GM08714 (cell line): ENCODE results near the gene BPGM.

Experiments
- H3K4me3 ChIP-seq: fragments of 200-500 bp; sonication (Bioruptor generic); 2 replicates; pipeline ENCODE4 v1.5.1; 2014; ENCODE audit warnings: mild to moderate bottlenecking, low read length, inconsistent platforms
- ZNF274 ChIP-seq: IDR thresholded peaks from 2 replicates; pipeline ENCODE4 v1.6.1; 2012; ENCODE audit warnings: mild to moderate bottlenecking, low read depth, low read length

Gene BPGM

GRCh38 chr7:134693256-134693655, 46.6 kb downstream of the BPGM start:
- no peak for TF ChIP-seq ZNF274
- H3K4me3 ChIP-seq = no peak overlapping the region

- H3K4me3 ChIP-seq = no peak overlapping the region
- TF ChIP-seq ZNF274 = no peak
Measured at GRCh38 chr7:134694299-134694698, 47.6 kb downstream of the BPGM start.

- TF ChIP-seq ZNF274 = no peak
Measured at GRCh38 chr7:134694767-134695166, 48.1 kb downstream of the BPGM start.

GRCh38 chr7:134695321-134695860, 48.7 kb downstream of the BPGM start:
- no peak for TF ChIP-seq ZNF274
- no peak overlapping the region for H3K4me3 ChIP-seq

More at GRCh38 chr7:134694767-134695166, 48.1 kb downstream of the BPGM start:
- no peak overlapping the region for H3K4me3 ChIP-seq

GRCh38 chr7:134696261-134696660, 49.6 kb downstream of the BPGM start:
- TF ChIP-seq ZNF274 = no peak
- H3K4me3 ChIP-seq = no peak overlapping the region

GRCh38 chr7:134697205-134697886, 50.7 kb downstream of the BPGM start:
- no peak overlapping the region for H3K4me3 ChIP-seq
- TF ChIP-seq ZNF274 = no peak

- no peak overlapping the region for H3K4me3 ChIP-seq
- no peak for TF ChIP-seq ZNF274
Measured at GRCh38 chr7:134698481-134698880, 51.8 kb downstream of the BPGM start.

GRCh38 chr7:134699021-134699818, 52.6 kb downstream of the BPGM start:
- no peak for TF ChIP-seq ZNF274

GRCh38 chr7:134699899-134700298, 53.2 kb downstream of the BPGM start:
- H3K4me3 ChIP-seq = no peak overlapping the region
- no peak for TF ChIP-seq ZNF274

More at GRCh38 chr7:134699021-134699818, 52.6 kb downstream of the BPGM start:
- no peak overlapping the region for H3K4me3 ChIP-seq

GRCh38 chr7:134701272-134701671, 54.6 kb downstream of the BPGM start:
- H3K4me3 ChIP-seq = no peak overlapping the region
- no peak for TF ChIP-seq ZNF274

GRCh38 chr7:134702366-134703240, 56.0 kb downstream of the BPGM start:
- no peak for TF ChIP-seq ZNF274
- H3K4me3 ChIP-seq = no peak overlapping the region

GRCh38 chr7:134703241-134703594, 56.6 kb downstream of the BPGM start:
- no peak overlapping the region for H3K4me3 ChIP-seq
- no peak for TF ChIP-seq ZNF274

- no peak for TF ChIP-seq ZNF274
- no peak overlapping the region for H3K4me3 ChIP-seq
Measured at GRCh38 chr7:134703782-134704181, 57.1 kb downstream of the BPGM start.

GRCh38 chr7:134704827-134705226, 58.2 kb downstream of the BPGM start:
- TF ChIP-seq ZNF274 = no peak
- no peak overlapping the region for H3K4me3 ChIP-seq
